Activated T-helper 2 cell treated with anti-CD3 and anti-CD28 coated beads, Interferon-gamma antibody, Interleukin-2, Interleukin-4, amounts not matched to agents 10 μg/mL and 5 μg/mL and 100 μg/mL, durations not matched to agents 14 hours and 24 hours and 36 hours (primary cell): ENCODE measurements around the gene MRPL36. TPM values are rescaled to one million over a fixed set of nuclear protein-coding genes. Genes with fewer than 3 reads are reported as not detected.

Experiments
- DNase-seq: peaks from one replicate; pipeline ENCODE4 v3.0.0; 2021; ENCODE audit warnings: low spot score
- H3K27ac Mint-ChIP-seq: one replicate; pipeline ENCODE4 v1.8.0; 2021; ENCODE audit warnings: mixed read lengths
- H3K27me3 Mint-ChIP-seq: one replicate; pipeline ENCODE4 v1.8.0; 2021; ENCODE audit warnings: low read depth, mixed read lengths
- H3K36me3 Mint-ChIP-seq: one replicate; pipeline ENCODE4 v1.8.0; 2021; ENCODE audit warnings: low read depth, mixed read lengths
- H3K4me1 Mint-ChIP-seq: one replicate; pipeline ENCODE4 v1.8.0; 2021; ENCODE audit warnings: low read depth, mixed read lengths
- H3K4me3 Mint-ChIP-seq: one replicate; pipeline ENCODE4 v1.8.0; 2021; ENCODE audit warnings: low read depth, mild to moderate bottlenecking, moderate library complexity, mixed read lengths
- H3K9me3 Mint-ChIP-seq: one replicate; pipeline ENCODE4 v1.8.0; 2021; ENCODE audit warnings: mixed read lengths
- intact Hi-C: fragments of 100-400 bp; cut with micrococcal nuclease; formaldehyde crosslinking; loops from one replicate; pipeline ENCODE4 v1.15.1; 2023
- total RNA-seq: library from RNA; stranded (reverse); gene quantifications from 2 replicates; pipeline ENCODE4 v1.2.3, GENCODE V29; 2022

Gene MRPL36
- total RNA-seq, 1 donor from 2014 or later, result 96.1 TPM

- intact Hi-C loops, result loop anchor here (10.0 kb wide), 1 partner anchor 250 kb away; no protein-coding TSS in a partner anchor
- Mint-ChIP-seq H3K27ac (no peak overlapping the region), H3K36me3 (no peaks in the 10 kb centered on the region), H3K4me3 (no peak overlapping the region), H3K4me1 (no peaks in the 10 kb centered on the region), H3K27me3 (peaks cover 4% of the 10 kb centered on the region), H3K9me3 (no peaks in the 10 kb centered on the region)
- no peak for DNase-seq
Measured at GRCh38 chr5:1764606-1764960, 35.1 kb downstream of the MRPL36 start.

- Mint-ChIP-seq H3K4me3 (no peak overlapping the region), H3K27me3 (peaks cover 4% of the 10 kb centered on the region), H3K4me1 (no peaks in the 10 kb centered on the region), H3K9me3 (no peaks in the 10 kb centered on the region), H3K36me3 (no peaks in the 10 kb centered on the region), H3K27ac (no peak overlapping the region)
- DNase-seq, result no peak
- intact Hi-C loops, result loop anchor here (10.0 kb wide), 1 partner anchor 251 kb away; no protein-coding TSS in a partner anchor
Measured at GRCh38 chr5:1763960-1764605, 35.6 kb downstream of the MRPL36 start.

GRCh38 chr5:1763548-1763911, 36.1 kb downstream of the MRPL36 start:
- Mint-ChIP-seq H3K9me3 (peaks cover 4% of the 10 kb centered on the region), H3K36me3 (no peaks in the 10 kb centered on the region), H3K4me1 (no peaks in the 10 kb centered on the region), H3K4me3 (no peak overlapping the region), H3K27ac (no peak overlapping the region), H3K27me3 (peaks cover 4% of the 10 kb centered on the region)
- intact Hi-C loops, result loop anchor here (10.0 kb wide), 1 partner anchor 251 kb away; no protein-coding TSS in a partner anchor
- DNase-seq, result no peak

DNA sequence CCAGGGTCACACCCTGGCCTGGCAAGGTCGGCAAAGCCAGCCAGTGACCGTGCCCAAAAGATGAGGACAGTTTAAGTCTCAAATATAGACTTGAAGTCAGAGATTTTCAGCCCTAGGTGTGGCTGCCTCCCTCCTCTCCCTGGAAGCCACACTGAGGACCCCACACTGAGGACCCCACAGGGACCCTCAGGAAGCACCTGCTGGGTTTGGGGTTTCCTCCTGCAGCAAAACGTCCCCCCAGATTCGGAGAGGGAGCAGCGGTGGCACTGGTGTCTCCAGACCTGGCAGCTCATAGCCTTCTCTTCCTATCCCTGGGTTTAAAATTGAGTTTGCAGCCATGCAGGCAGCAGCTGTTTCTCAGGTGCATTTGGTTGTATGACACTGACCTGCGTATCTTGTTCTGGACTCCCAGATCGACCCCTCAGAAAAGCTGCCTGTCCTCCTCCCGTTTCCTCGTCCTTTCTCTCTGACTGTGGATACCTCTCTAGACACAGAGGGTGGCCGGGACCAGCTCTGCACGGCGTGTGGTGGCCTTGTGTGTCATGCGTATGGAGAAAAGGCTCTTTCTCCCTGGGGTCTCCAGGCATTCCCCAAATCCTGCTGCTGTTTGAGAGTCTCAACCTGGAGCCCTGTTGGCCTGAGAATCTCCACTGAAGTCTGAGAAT, 36.6 kb downstream of the MRPL36 start:
- Mint-ChIP-seq H3K9me3 (peaks cover 9% of the 10 kb centered on the region), H3K4me1 (no peaks in the 10 kb centered on the region), H3K36me3 (no peaks in the 10 kb centered on the region), H3K27ac (no peak overlapping the region), H3K27me3 (peaks cover 4% of the 10 kb centered on the region), H3K4me3 (no peak overlapping the region)
- intact Hi-C loops, result loop anchor here (10.0 kb wide), 1 partner anchor 252 kb away; no protein-coding TSS in a partner anchor
- DNase-seq, result no peak

- H3K4me1 Mint-ChIP-seq, result no peaks in the 10 kb centered on the region
- intact Hi-C loops, result loop anchor here (10.0 kb wide), 1 partner anchor 252 kb away; no protein-coding TSS in a partner anchor
- no peak for DNase-seq
Measured at GRCh38 chr5:1762121-1762882, 37.3 kb downstream of the MRPL36 start.

DNA sequence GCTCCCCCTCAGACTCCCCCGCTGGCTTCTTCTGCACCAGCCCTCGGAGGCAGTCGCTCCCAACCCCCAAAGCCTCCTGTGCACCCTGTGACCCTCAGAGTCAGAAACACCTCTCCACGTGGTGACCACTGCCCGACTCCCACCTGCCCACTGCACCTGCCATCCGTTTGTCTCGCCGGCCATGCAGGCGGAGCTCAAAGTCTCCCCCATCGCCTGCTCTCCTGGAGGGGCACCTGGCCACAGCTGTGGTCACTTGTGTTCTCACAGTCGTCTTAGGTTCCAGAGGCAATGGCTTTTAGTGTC, 38.2 kb downstream of the MRPL36 start:
- no peak for DNase-seq
- intact Hi-C loops, result loop anchor here (10.0 kb wide), 1 partner anchor 253 kb away; no protein-coding TSS in a partner anchor

More at GRCh38 chr5:1762121-1762882, 37.3 kb downstream of the MRPL36 start:
- H3K9me3 Mint-ChIP-seq, result peaks cover 9% of the 10 kb centered on the region
- H3K4me3 Mint-ChIP-seq, result no peak overlapping the region
- no peaks in the 10 kb centered on the region for H3K36me3 Mint-ChIP-seq
- H3K27ac Mint-ChIP-seq, result no peak overlapping the region
- peaks cover 4% of the 10 kb centered on the region for H3K27me3 Mint-ChIP-seq

DNA sequence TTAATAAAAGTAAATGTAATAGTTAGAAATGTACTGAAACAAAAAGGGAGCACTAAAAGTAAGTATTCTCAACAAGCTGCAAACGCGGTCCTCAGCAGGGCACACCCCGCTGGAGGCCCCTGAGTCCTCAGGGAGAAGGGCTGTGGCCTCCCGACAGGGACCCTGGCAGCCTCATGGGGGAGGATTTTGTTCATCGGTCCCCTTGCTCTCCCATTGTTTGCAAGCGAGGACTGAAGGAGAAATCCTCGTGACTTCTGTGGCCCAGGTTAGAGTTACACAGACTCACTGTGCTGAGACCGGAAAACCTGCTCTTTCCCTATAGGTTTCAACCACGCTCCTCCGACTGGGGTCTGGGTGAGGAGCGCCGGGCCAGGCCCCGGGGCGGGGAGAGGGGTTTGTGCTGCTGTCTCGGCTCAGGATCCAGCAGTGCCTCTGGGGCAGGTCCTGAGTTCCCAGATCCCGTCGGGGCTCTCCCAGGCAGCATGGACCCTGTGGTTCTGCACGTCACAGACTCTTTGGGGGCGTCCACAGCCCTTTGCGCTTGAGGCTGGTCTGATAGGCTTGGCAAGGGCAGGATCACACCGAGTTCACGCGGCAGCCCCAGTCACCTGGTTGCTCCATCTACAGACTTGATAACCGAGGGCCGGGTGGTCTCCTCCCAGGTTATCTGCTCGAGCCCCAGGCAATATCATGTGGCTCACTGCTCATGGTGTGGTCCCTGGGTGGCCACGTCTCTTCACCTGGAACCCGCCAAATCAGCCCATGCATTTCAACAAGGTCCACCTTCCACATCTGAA, 38.8 kb downstream of the MRPL36 start:
- Mint-ChIP-seq H3K4me1 (no peaks in the 10 kb centered on the region), H3K27ac (no peak overlapping the region), H3K4me3 (no peak overlapping the region), H3K9me3 (peaks cover 9% of the 10 kb centered on the region), H3K27me3 (peaks cover 4% of the 10 kb centered on the region), H3K36me3 (no peaks in the 10 kb centered on the region)
- DNase-seq, result no peak
- intact Hi-C loops, result loop anchor here (10.0 kb wide), 1 partner anchor 254 kb away; no protein-coding TSS in a partner anchor

More for the DNA sequence above, 38.2 kb downstream of the MRPL36 start:
- H3K27me3 Mint-ChIP-seq, result peaks cover 4% of the 10 kb centered on the region
- H3K27ac Mint-ChIP-seq, result no peak overlapping the region
- H3K4me1 Mint-ChIP-seq, result no peaks in the 10 kb centered on the region
- peaks cover 9% of the 10 kb centered on the region for H3K9me3 Mint-ChIP-seq
- no peaks in the 10 kb centered on the region for H3K36me3 Mint-ChIP-seq
- H3K4me3 Mint-ChIP-seq, result no peak overlapping the region

DNA sequence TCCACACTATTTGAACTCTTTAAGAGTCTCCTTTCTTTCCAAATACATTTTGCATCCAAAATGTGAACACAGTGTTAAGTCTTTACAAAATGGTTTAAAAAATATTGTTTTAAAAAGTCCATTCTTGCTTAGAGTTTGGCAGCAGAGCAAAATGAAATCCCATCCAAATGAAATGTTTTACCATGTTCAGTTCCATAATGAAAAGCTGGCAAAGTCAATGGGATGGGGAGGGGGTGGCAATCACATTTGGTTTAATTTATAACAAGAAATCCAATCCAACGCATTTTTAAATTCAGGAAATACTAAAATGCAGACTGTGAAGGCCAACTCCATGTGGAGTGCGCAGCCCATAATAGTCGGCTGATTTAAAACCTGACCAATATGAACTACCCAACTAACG, 39.4 kb downstream of the MRPL36 start:
- no peaks in the 10 kb centered on the region for H3K36me3 Mint-ChIP-seq
- no peak overlapping the region for H3K27ac Mint-ChIP-seq
- DNase-seq, result no peak
- no peak overlapping the region for H3K4me3 Mint-ChIP-seq
- H3K27me3 Mint-ChIP-seq, result peaks cover 4% of the 10 kb centered on the region
- H3K4me1 Mint-ChIP-seq, result no peaks in the 10 kb centered on the region
- intact Hi-C loops, result loop anchor here (10.0 kb wide), 1 partner anchor 255 kb away; no protein-coding TSS in a partner anchor
- peaks cover 9% of the 10 kb centered on the region for H3K9me3 Mint-ChIP-seq

DNA sequence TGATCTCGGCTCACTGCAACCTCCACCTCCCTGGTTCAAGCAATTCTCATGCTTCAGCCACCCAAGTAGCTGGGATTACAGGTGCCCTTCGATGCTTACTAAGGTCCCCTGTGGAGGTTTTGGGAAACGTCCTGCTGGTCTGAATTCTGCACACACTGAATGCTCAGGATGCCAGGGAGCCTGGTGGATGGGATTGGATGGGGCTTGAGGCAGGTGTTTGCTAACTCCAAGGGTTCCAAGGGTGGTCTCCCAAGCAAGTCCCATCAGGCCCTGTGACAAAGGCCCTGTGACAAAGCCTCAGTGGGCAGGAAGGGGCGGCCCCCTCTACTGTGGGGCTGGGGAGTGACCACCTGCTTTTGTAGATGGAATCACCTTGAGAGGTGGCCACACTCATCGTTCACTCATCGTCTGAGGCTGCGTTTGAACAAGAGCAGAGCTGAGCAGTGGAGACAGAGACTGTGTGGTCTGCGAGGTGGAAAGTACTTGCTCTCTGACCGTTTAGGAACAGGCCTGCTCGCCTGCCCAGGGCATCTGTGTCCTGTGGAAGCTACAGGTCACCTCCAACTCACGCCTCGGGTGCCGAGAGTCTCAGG, 40.2 kb downstream of the MRPL36 start:
- no peak for DNase-seq

DNA sequence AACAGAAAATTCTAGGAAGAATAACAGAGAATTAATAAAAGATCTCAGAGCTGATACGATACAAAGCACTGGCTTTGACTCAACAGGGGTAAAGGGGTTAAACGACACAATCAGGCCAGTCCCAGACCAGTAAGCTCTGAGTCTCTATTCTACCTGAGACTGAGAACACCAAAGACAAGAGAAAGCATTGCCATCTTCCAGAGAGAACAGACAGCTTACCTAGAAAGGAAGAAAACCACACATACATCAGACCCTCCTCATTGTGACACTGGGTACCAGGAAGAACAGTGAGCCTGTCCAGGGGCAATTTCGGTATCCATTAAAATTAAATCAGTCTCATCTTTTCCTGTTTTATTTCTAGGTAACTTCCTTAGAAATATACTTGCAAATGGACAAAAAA, 41.1 kb downstream of the MRPL36 start:
- Mint-ChIP-seq H3K4me1 (no peaks in the 10 kb centered on the region), H3K27ac (no peak overlapping the region), H3K9me3 (peaks cover 9% of the 10 kb centered on the region), H3K4me3 (no peak overlapping the region), H3K36me3 (no peaks in the 10 kb centered on the region), H3K27me3 (peaks cover 2% of the 10 kb centered on the region)
- no peak for DNase-seq
- intact Hi-C loops, result no loop called here

More for the DNA sequence above, 40.2 kb downstream of the MRPL36 start:
- Mint-ChIP-seq H3K4me1 (no peaks in the 10 kb centered on the region), H3K4me3 (no peak overlapping the region), H3K9me3 (peaks cover 9% of the 10 kb centered on the region), H3K27me3 (peaks cover 2% of the 10 kb centered on the region), H3K27ac (no peak overlapping the region), H3K36me3 (no peaks in the 10 kb centered on the region)
- intact Hi-C loops, result no loop called here

DNA sequence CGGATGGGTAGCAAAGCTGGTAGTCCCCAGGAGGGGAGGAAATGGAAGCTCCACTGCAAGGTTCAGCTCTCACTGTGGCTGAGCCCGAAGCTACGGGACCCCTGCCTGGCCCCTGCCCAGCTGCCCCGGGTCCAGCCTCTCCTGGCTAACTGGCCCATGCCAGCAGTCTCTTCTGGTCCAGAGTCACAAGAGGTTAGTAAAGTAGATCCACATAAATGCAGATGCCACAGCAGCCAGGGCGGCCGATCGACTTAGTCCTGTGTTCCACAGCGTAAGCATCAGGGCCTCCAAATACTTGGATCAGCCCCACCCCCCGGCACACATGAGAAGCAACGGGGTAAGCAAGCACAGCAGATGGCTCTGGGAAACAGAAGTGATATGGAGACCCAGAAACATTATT, 42.1 kb downstream of the MRPL36 start:
- no peaks in the 10 kb centered on the region for H3K36me3 Mint-ChIP-seq
- H3K9me3 Mint-ChIP-seq, result peaks cover 9% of the 10 kb centered on the region
- H3K27me3 Mint-ChIP-seq, result peaks cover 2% of the 10 kb centered on the region
- DNase-seq, result no peak
- H3K4me1 Mint-ChIP-seq, result no peaks in the 10 kb centered on the region
- H3K27ac Mint-ChIP-seq, result no peak overlapping the region
- intact Hi-C loops, result no loop called here
- H3K4me3 Mint-ChIP-seq, result no peak overlapping the region

DNA sequence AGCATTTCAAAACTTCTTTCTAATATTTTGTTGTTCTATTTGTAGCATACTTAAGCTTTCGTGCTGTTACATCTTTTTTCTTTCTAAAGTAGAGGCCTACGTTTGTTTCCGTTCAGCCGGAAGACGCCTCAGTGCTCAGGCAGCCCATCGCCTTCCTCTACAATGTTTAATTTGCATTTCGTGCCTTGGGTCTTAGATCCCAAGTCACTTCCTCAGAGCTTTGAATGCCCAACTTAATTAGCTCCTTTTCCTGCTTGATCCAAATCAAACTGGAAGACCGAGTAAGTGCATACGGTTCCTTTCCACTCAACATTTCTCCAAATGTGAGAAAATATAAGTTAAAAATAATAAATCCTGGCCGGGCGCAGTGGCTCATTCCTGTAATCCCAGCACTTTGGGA, 43.2 kb downstream of the MRPL36 start:
- no peak for DNase-seq
- Mint-ChIP-seq H3K4me3 (no peak overlapping the region), H3K27ac (no peak overlapping the region), H3K36me3 (no peaks in the 10 kb centered on the region), H3K9me3 (peaks cover 9% of the 10 kb centered on the region), H3K27me3 (peaks cover 1% of the 10 kb centered on the region), H3K4me1 (no peaks in the 10 kb centered on the region)
- intact Hi-C loops, result no loop called here
